Measurements from ENCODE around the gene CYB5D1.
A peak's percentile ranks its signal among the peaks of the same experiment; 100 is the strongest.

The CYB5D1 gene

GRCh38 chr17:7887038-7887481 is 29.3 kb downstream of the CYB5D1 start:
- DNase-seq, result no peak

- DNase-seq, result peak; percentile 86 to 95
These were observed 29.8 kb downstream of the CYB5D1 start for GRCh38 chr17:7887482-7888183.

GRCh38 chr17:7888184-7888920 is 30.5 kb downstream of the CYB5D1 start, which contains the start of gene CHD3:
TSS of gene CHD3 (plus strand) at chr17:7888789. CDS start at chr17:7889001, 212 bp downstream.
- peak; percentile 49 to 69 for DNase-seq

GRCh38 chr17:7889166-7889955 is 31.6 kb downstream of the CYB5D1 start:
- DNase-seq, result peak; percentile 63 to 70

- DNase-seq, result no peak
These were observed 35.5 kb downstream of the CYB5D1 start for GRCh38 chr17:7893187-7893880.

DNA sequence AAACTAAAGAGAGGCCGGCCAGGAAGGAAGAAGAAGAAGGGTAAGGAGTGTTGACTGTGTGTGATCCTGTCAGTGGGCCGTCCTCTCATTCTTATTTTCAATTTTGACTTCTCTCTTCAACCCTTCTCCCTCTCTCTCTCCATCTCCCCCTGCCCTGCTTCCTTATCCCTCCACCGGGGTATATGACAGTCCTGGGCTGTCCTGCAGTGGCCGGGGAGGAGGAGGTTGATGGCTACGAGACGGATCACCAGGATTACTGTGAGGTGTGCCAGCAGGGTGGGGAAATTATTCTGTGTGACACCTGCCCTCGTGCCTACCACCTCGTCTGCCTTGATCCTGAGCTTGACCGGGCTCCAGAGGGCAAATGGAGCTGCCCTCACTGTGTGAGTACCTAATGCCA is 36.4 kb downstream of the CYB5D1 start:
- DNase-seq, result no peak

- no peak for DNase-seq
These were observed 37.1 kb downstream of the CYB5D1 start for GRCh38 chr17:7894866-7895265.

DNA sequence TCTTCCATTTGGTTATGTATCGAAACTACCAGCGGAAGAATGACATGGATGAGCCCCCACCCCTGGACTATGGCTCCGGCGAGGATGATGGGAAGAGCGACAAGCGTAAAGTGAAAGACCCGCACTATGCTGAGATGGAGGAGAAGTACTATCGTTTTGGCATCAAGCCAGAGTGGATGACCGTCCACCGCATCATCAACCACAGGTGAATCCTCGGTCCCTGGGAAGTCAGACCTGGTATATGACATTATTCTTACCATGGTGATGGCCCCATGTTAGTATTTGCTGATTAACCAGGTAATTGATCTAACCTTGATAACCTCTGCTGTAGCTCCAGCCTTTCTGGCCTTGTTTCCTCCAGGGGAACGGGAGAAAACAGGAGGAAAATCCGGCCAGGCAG is 39.3 kb downstream of the CYB5D1 start:
- no peak for DNase-seq

GRCh38 chr17:7897773-7898172 is 40.0 kb downstream of the CYB5D1 start:
- peak; percentile 24 to 29 for DNase-seq

DNA sequence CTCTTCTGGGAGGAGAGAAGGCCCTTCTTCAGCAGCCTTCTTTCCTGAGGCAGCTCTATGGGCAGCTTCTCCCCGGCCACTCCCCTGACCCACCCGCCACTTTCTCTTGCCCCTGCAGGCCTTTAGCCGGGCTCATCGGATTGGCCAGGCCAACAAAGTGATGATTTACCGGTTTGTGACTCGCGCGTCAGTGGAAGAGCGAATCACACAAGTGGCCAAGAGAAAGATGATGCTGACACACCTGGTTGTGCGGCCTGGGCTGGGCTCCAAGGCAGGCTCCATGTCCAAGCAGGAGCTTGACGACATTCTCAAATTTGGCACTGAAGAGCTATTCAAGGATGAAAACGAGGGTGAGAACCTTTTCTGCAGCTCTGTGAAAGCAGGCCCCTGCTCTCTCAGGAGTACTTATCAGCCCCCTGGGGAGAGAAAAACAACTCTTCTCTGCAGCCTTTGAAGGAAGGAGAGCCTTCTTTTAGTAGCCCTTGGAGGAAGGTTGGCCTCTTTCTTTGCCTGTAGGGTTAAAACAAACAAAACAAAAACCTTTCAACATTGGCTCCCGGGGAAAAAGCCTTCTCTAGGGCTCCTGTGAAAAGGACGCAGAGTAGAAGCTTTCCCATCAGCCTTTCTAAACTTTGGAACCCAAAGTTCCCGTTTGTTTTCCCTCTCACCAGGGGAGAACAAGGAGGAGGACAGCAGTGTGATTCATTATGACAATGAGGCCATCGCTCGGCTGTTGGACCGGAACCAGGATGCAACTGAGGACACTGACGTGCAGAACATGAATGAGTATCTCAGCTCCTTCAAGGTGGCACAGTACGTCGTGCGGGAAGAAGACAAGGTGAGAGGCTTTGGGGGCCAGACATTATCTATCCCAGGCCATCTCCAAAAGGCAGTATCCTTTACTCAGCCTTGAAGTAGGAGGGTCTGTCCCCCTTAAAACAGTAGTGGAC is 45.6 kb downstream of the CYB5D1 start:
- no peak for DNase-seq

DNA sequence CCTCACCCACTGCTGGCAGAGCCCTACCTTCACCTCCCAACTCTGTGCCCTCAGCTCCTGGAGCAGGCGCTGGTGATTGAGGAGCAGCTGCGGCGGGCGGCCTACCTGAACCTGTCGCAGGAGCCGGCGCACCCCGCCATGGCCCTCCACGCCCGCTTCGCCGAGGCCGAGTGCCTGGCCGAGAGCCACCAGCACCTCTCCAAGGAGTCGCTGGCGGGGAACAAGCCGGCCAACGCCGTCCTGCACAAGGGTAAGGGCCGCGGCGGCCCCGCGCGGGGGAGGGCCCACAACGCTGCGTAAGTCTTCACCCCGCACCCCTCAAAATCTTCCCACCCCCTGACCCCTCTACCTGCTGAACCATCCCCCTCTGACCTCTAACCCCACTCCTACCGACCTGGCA is 51.3 kb downstream of the CYB5D1 start:
- DNase-seq, result no peak

- DNase-seq, result no peak
These were observed 52.5 kb downstream of the CYB5D1 start for GRCh38 chr17:7910281-7910680.

- no peak for DNase-seq
These were observed 52.9 kb downstream of the CYB5D1 start for GRCh38 chr17:7910711-7911110.

GRCh38 chr17:7911116-7911515 is 53.3 kb downstream of the CYB5D1 start:
- DNase-seq, result no peak
